GM21529 (cell line): Measurements from ENCODE around the gene MTG1.
A peak's percentile ranks its signal among the peaks of the same experiment; 100 is the strongest.
"Not testable (repeated sequence)": the region's sequence is repeated elsewhere in the genome, so short reads cannot be mapped to it uniquely, and the experiment has no call there.

Experiments
- ATAC-seq: cut with Tn5 transposase; IDR thresholded peaks from one replicate; pipeline ENCODE4 v1.9.1; 2021; ENCODE audit not compliant: unreplicated experiment

Gene MTG1

GRCh38 chr10:133396035-133396624 lies 2.2 kb downstream of the MTG1 start:
- ATAC-seq = no peak

GRCh38 chr10:133397938-133398337 lies 4.0 kb downstream of the MTG1 start:
- no peak for ATAC-seq

- no peak for ATAC-seq
Observed at GRCh38 chr10:133399123-133399601, 5.2 kb downstream of the MTG1 start.

GRCh38 chr10:133400624-133401424 lies 6.9 kb downstream of the MTG1 start:
- peak; percentile 82 for ATAC-seq

GRCh38 chr10:133401500-133401899 lies 7.5 kb downstream of the MTG1 start:
- ATAC-seq = no peak

- ATAC-seq = no peak
Observed at GRCh38 chr10:133401981-133402725, 8.2 kb downstream of the MTG1 start.

GRCh38 chr10:133403359-133403758 lies 9.4 kb downstream of the MTG1 start:
- ATAC-seq = no peak

- no peak for ATAC-seq
Observed at GRCh38 chr10:133403784-133404183, 9.8 kb downstream of the MTG1 start.

- no peak for ATAC-seq
Observed at GRCh38 chr10:133405272-133405671, 11.3 kb downstream of the MTG1 start.

GRCh38 chr10:133405844-133406527 lies 12.0 kb downstream of the MTG1 start:
- peak; percentile 62 for ATAC-seq

- ATAC-seq = no peak
Observed at GRCh38 chr10:133411523-133412380, 17.8 kb downstream of the MTG1 start.

GRCh38 chr10:133412381-133412711 lies 18.4 kb downstream of the MTG1 start:
- ATAC-seq = no peak

GRCh38 chr10:133414401-133414800 lies 20.4 kb downstream of the MTG1 start:
- not testable (repeated sequence) for ATAC-seq

- no peak for ATAC-seq
Observed at GRCh38 chr10:133415752-133416151, 21.8 kb downstream of the MTG1 start.

- no peak for ATAC-seq
Observed at GRCh38 chr10:133418289-133418993, 24.5 kb downstream of the MTG1 start.

- ATAC-seq = no peak
Observed at GRCh38 chr10:133419211-133419950, 25.4 kb downstream of the MTG1 start.

GRCh38 chr10:133420028-133420427 lies 26.1 kb downstream of the MTG1 start:
- no peak for ATAC-seq

GRCh38 chr10:133420579-133420978 lies 26.6 kb downstream of the MTG1 start:
- ATAC-seq = no peak
